ENCODE results near the gene CEP112. TPM values are rescaled to one million over a fixed set of nuclear protein-coding genes. Genes with fewer than 3 reads are reported as not detected.
A peak's percentile ranks its signal among the peaks of the same experiment; 100 is the strongest.

Gene CEP112
- total RNA-seq, 1 donor from 2014 or later = 9.7 TPM

DNA sequence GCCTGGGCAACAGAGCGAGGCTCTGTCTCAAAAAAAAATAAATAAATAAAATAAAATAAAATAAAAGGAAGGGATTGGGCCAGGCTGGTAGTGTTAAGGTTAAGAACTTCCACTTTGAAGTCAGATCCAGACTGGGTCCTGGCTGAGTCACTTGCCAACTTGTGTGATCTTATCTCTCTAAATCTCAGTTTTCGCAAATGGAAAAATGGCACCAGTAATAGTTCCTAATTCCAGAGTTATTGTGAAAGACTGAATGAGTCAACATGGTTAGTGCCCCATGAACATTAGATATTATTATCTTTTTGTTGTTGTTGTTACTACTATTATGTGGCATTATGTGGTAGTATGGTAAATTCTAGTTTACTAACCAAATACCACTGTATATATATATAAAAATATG, 442.5 kb downstream of the CEP112 start:
- H3K9ac ChIP-seq = no peak overlapping the region
- no peaks in the 10 kb centered on the region for H3K9me3 ChIP-seq (ENCODE audit: low read depth)
- no peaks in the 10 kb centered on the region for H3K79me2 ChIP-seq (ENCODE audit: low read depth)
- H3K27me3 ChIP-seq = no peaks in the 10 kb centered on the region
- H3K4me3 ChIP-seq = no peak overlapping the region
- no peaks in the 10 kb centered on the region for H3K36me3 Mint-ChIP-seq
- H3K9me3 Mint-ChIP-seq = no peaks in the 10 kb centered on the region
- H3K27ac ChIP-seq = no peak overlapping the region
- H3K4me1 Mint-ChIP-seq = peaks cover 9% of the 10 kb centered on the region
- H3K4me3 Mint-ChIP-seq = no peak overlapping the region
- H3K27ac Mint-ChIP-seq = no peak overlapping the region
- TF ChIP-seq EZH2 (IDR thresholded peaks at IDR 0.05) = no peak
- TF ChIP-seq, protein P1, sequence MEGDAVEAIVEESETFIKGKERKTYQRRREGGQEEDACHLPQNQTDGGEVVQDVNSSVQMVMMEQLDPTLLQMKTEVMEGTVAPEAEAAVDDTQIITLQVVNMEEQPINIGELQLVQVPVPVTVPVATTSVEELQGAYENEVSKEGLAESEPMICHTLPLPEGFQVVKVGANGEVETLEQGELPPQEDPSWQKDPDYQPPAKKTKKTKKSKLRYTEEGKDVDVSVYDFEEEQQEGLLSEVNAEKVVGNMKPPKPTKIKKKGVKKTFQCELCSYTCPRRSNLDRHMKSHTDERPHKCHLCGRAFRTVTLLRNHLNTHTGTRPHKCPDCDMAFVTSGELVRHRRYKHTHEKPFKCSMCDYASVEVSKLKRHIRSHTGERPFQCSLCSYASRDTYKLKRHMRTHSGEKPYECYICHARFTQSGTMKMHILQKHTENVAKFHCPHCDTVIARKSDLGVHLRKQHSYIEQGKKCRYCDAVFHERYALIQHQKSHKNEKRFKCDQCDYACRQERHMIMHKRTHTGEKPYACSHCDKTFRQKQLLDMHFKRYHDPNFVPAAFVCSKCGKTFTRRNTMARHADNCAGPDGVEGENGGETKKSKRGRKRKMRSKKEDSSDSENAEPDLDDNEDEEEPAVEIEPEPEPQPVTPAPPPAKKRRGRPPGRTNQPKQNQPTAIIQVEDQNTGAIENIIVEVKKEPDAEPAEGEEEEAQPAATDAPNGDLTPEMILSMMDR (IDR thresholded peaks at IDR 0.05) = no peak
- no peak for TF ChIP-seq EZH2phosphoT487 (IDR thresholded peaks at IDR 0.05)
- H3K36me3 ChIP-seq = no peaks in the 10 kb centered on the region
- H2AFZ ChIP-seq (replicated peaks) = no peak overlapping the region
- no peaks in the 10 kb centered on the region for H4K20me1 ChIP-seq (ENCODE audit: low read depth)
- DNase-seq (ENCODE audit: low spot score) = no peak
- H3K4me2 ChIP-seq = no peak overlapping the region
- no peaks in the 10 kb centered on the region for H3K4me1 ChIP-seq
- H3K27me3 Mint-ChIP-seq (ENCODE audit: insufficient read depth, low read depth) = peaks cover 2% of the 10 kb centered on the region
- no peaks in the 10 kb centered on the region for H3F3A ChIP-seq (ENCODE audit: low read depth)

- no peak for DNase-seq (ENCODE audit: low spot score)
- H3F3A ChIP-seq (ENCODE audit: low read depth) = peaks cover 9% of the 10 kb centered on the region
- Mint-ChIP-seq H3K27ac (no peak overlapping the region), H3K9me3 (no peaks in the 10 kb centered on the region), H3K4me3 (no peak overlapping the region), H3K4me1 (peaks cover 16% of the 10 kb centered on the region), H3K27me3 (ENCODE audit: insufficient read depth, low read depth) (no peaks in the 10 kb centered on the region), H3K36me3 (no peaks in the 10 kb centered on the region)
- H3K27ac ChIP-seq = no peak overlapping the region
- H3K4me3 ChIP-seq = no peak overlapping the region
- H3K9me3 ChIP-seq (ENCODE audit: low read depth) = no peaks in the 10 kb centered on the region
- no peaks in the 10 kb centered on the region for H4K20me1 ChIP-seq (ENCODE audit: low read depth)
- H3K4me2 ChIP-seq = no peak overlapping the region
- no peaks in the 10 kb centered on the region for H3K36me3 ChIP-seq
- H2AFZ ChIP-seq (replicated peaks) = no peak overlapping the region
- TF ChIP-seq EZH2phosphoT487 (IDR thresholded peaks at IDR 0.05) (no peak), EZH2 (IDR thresholded peaks at IDR 0.05) (no peak)
- TF ChIP-seq, protein P1 (IDR thresholded peaks at IDR 0.05) = no peak
- no peaks in the 10 kb centered on the region for H3K27me3 ChIP-seq
- H3K9ac ChIP-seq = no peak overlapping the region
- H3K4me1 ChIP-seq = peaks cover 18% of the 10 kb centered on the region
- no peaks in the 10 kb centered on the region for H3K79me2 ChIP-seq (ENCODE audit: low read depth)
These were observed 446.7 kb downstream of the CEP112 start for GRCh38 chr17:65745241-65745640.

DNA sequence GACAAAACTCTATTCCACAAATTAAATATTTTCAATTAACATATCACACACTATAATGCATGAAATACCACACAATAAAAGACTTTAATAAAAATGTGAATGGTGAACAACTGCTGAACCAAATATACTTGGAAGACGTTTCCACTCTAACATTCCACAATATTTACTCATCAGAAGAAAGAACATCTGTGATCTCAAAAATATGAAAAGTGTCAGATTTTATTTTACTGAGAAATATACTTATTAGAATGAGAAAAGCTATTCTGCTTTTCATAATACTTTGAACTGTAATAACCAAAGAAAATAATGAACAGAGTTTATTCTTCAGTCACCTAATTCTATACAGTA, 448.7 kb downstream of the CEP112 start:
- Histone ChIP-seq H3K27ac (no peak overlapping the region), H3K9ac (no peak overlapping the region)
- TF ChIP-seq EZH2 (IDR thresholded peaks at IDR 0.05) = no peak

GRCh38 chr17:65742403-65743307, 449.3 kb downstream of the CEP112 start:
- H3K9ac ChIP-seq = no peak overlapping the region
- no peaks in the 10 kb centered on the region for H4K20me1 ChIP-seq (ENCODE audit: low read depth)
- H3K27me3 Mint-ChIP-seq (ENCODE audit: insufficient read depth, low read depth) = no peaks in the 10 kb centered on the region
- H3K4me2 ChIP-seq = peak overlapping the region; percentile 33
- H3K4me1 Mint-ChIP-seq = peaks cover 19% of the 10 kb centered on the region
- H3F3A ChIP-seq (ENCODE audit: low read depth) = peaks cover 9% of the 10 kb centered on the region
- H3K36me3 ChIP-seq = no peaks in the 10 kb centered on the region
- no peak overlapping the region for H3K4me3 Mint-ChIP-seq
- H3K4me1 ChIP-seq = peaks cover 18% of the 10 kb centered on the region
- no peak for TF ChIP-seq EZH2 (IDR thresholded peaks at IDR 0.05)
- TF ChIP-seq, protein P1 (IDR thresholded peaks at IDR 0.05) = no peak
- no peaks in the 10 kb centered on the region for H3K9me3 ChIP-seq (ENCODE audit: low read depth)
- H2AFZ ChIP-seq (replicated peaks) = no peak overlapping the region
- no peak overlapping the region for H3K27ac ChIP-seq
- H3K36me3 Mint-ChIP-seq = peaks cover 8% of the 10 kb centered on the region
- H3K4me3 ChIP-seq = no peak overlapping the region
- H3K79me2 ChIP-seq (ENCODE audit: low read depth) = no peaks in the 10 kb centered on the region
- H3K27me3 ChIP-seq = no peaks in the 10 kb centered on the region
- DNase-seq (ENCODE audit: low spot score) = peak; percentile 54
- no peaks in the 10 kb centered on the region for H3K9me3 Mint-ChIP-seq
- H3K27ac Mint-ChIP-seq = peak overlapping the region; percentile 18

More for the DNA sequence above, 448.7 kb downstream of the CEP112 start:
- H3K27me3 ChIP-seq = no peaks in the 10 kb centered on the region
- no peaks in the 10 kb centered on the region for H3K36me3 ChIP-seq
- Mint-ChIP-seq H3K4me1 (peaks cover 16% of the 10 kb centered on the region), H3K27ac (no peak overlapping the region), H3K4me3 (no peak overlapping the region), H3K9me3 (no peaks in the 10 kb centered on the region), H3K36me3 (peaks cover 4% of the 10 kb centered on the region), H3K27me3 (ENCODE audit: insufficient read depth, low read depth) (no peaks in the 10 kb centered on the region)
- DNase-seq (ENCODE audit: low spot score) = no peak
- no peak overlapping the region for H2AFZ ChIP-seq (replicated peaks)
- no peaks in the 10 kb centered on the region for H4K20me1 ChIP-seq (ENCODE audit: low read depth)
- H3F3A ChIP-seq (ENCODE audit: low read depth) = peaks cover 9% of the 10 kb centered on the region
- H3K4me2 ChIP-seq = peak overlapping the region; percentile 33
- peaks cover 18% of the 10 kb centered on the region for H3K4me1 ChIP-seq
- H3K4me3 ChIP-seq = no peak overlapping the region
- no peaks in the 10 kb centered on the region for H3K79me2 ChIP-seq (ENCODE audit: low read depth)
- no peaks in the 10 kb centered on the region for H3K9me3 ChIP-seq (ENCODE audit: low read depth)

Measured in neural progenitor cell (in vitro differentiated cells).